H9 (cell line): ENCODE measurements around the gene POU2F2. TPM values are rescaled to one million over a fixed set of nuclear protein-coding genes. Genes with fewer than 3 reads are reported as not detected.

Experiments
- DNase-seq: peaks from one replicate; pipeline ENCODE4 v3.0.0-alpha.2; 2017
- H2AFZ ChIP-seq: one replicate; pipeline ENCODE4 v1.6.1; 2013; ENCODE audit warnings: mild to moderate bottlenecking, low read length, control low read depth, moderate library complexity
- H2AK5ac ChIP-seq: 2 replicates; pipeline ENCODE4 v1.6.1; 2013; ENCODE audit warnings: low read length, control low read depth, mixed read lengths; ENCODE audit not compliant: insufficient read length
- H2BK120ac ChIP-seq: one replicate; pipeline ENCODE4 v1.6.1; 2013; ENCODE audit warnings: low read depth, mild to moderate bottlenecking, low read length, control low read depth, inconsistent platforms; ENCODE audit not compliant: poor library complexity, severe bottlenecking
- H2BK12ac ChIP-seq: 2 replicates; pipeline ENCODE4 v1.6.1; 2013; ENCODE audit warnings: low read length, control low read depth, mixed read lengths, low read depth; ENCODE audit not compliant: insufficient read length
- H2BK15ac ChIP-seq: 2 replicates; pipeline ENCODE4 v1.6.1; 2013; ENCODE audit warnings: low read depth, low read length, control low read depth
- H2BK20ac ChIP-seq: one replicate; pipeline ENCODE4 v1.6.1; 2013; ENCODE audit warnings: low read depth, mild to moderate bottlenecking, low read length, control low read depth, inconsistent platforms; ENCODE audit not compliant: poor library complexity, severe bottlenecking
- H2BK5ac ChIP-seq: 2 replicates; pipeline ENCODE4 v1.6.1; 2013; ENCODE audit warnings: low read length, control low read depth, mixed read lengths; ENCODE audit not compliant: insufficient read length
- H3K14ac ChIP-seq: 2 replicates; pipeline ENCODE4 v1.6.1; 2013; ENCODE audit warnings: low read length, control low read depth; ENCODE audit not compliant: insufficient read depth
- H3K18ac ChIP-seq: 2 replicates; pipeline ENCODE4 v1.6.1; 2013; ENCODE audit warnings: low read depth, mild to moderate bottlenecking, mixed read lengths, low read length, control low read depth; ENCODE audit not compliant: insufficient read length
- H3K23ac ChIP-seq: 2 replicates; pipeline ENCODE4 v1.6.1; 2013; ENCODE audit warnings: low read length, control low read depth, mixed read lengths, low read depth; ENCODE audit not compliant: insufficient read length
- H3K23me2 ChIP-seq: 2 replicates; pipeline ENCODE4 v1.6.1; 2013; ENCODE audit warnings: low read depth, mild to moderate bottlenecking, mixed read lengths, low read length, control low read depth; ENCODE audit not compliant: insufficient read length, poor library complexity, severe bottlenecking
- H3K27ac ChIP-seq: 2 replicates; pipeline ENCODE4 v1.5.1; 2013; ENCODE audit warnings: low read length, control low read depth, mixed read lengths, low read depth; ENCODE audit not compliant: insufficient read length
- H3K27me3 ChIP-seq: 2 replicates; pipeline ENCODE4 v1.6.1; 2013; ENCODE audit warnings: low read length, control low read depth, inconsistent platforms; ENCODE audit not compliant: insufficient read depth
- H3K4ac ChIP-seq: 2 replicates; pipeline ENCODE4 v1.6.1; 2013; ENCODE audit warnings: low read depth, mild to moderate bottlenecking, control low read depth, inconsistent platforms, low read length, moderate library complexity
- H3K4me1 ChIP-seq: 2 replicates; pipeline ENCODE4 v1.6.1; 2013; ENCODE audit warnings: low read length, control low read depth, inconsistent platforms; ENCODE audit not compliant: insufficient read depth
- H3K4me2 ChIP-seq: 2 replicates; pipeline ENCODE4 v1.6.1; 2013; ENCODE audit warnings: low read length, control low read depth, mixed read lengths; ENCODE audit not compliant: insufficient read length, insufficient read depth
- H3K56ac ChIP-seq: 2 replicates; pipeline ENCODE4 v1.6.1; 2013; ENCODE audit warnings: low read depth, mild to moderate bottlenecking, mixed read lengths, low read length, control low read depth; ENCODE audit not compliant: insufficient read length
- H3K79me1 ChIP-seq: 2 replicates; pipeline ENCODE4 v1.6.1; 2013; ENCODE audit warnings: low read depth, mild to moderate bottlenecking, moderate library complexity, low read length, control low read depth, inconsistent platforms; ENCODE audit not compliant: insufficient read depth, poor library complexity, severe bottlenecking
- H3K79me2 ChIP-seq: 2 replicates; pipeline ENCODE4 v1.6.1; 2013; ENCODE audit warnings: low read length, control low read depth, inconsistent platforms; ENCODE audit not compliant: insufficient read depth
- H3K9ac ChIP-seq: 2 replicates; pipeline ENCODE4 v1.6.1; 2013; ENCODE audit warnings: low read length, control low read depth, mixed read lengths; ENCODE audit not compliant: insufficient read length; ENCODE audit errors: extremely low read depth
- H3K9me3 ChIP-seq: one replicate; pipeline ENCODE4 v1.6.1; 2013; ENCODE audit warnings: low read depth, low read length, inconsistent platforms; ENCODE audit not compliant: control insufficient read depth
- H3T11ph ChIP-seq: one replicate; pipeline ENCODE4 v1.6.1; 2013; ENCODE audit warnings: mild to moderate bottlenecking, low read length, control low read depth, inconsistent platforms
- H4K20me1 ChIP-seq: one replicate; pipeline ENCODE4 v1.6.1; 2013; ENCODE audit not compliant: control insufficient read depth, insufficient read length, insufficient read depth
- H4K5ac ChIP-seq: 2 replicates; pipeline ENCODE4 v1.6.1; 2013; ENCODE audit warnings: low read depth, mild to moderate bottlenecking, mixed read lengths, low read length, control low read depth; ENCODE audit not compliant: insufficient read length
- H4K8ac ChIP-seq: replicated peaks from 2 replicates; pipeline ENCODE4 v1.6.1; 2013; ENCODE audit warnings: low read length, control low read depth, mixed read lengths, low read depth; ENCODE audit not compliant: insufficient read length
- H4K91ac ChIP-seq: 2 replicates; pipeline ENCODE4 v1.6.1; 2013; ENCODE audit warnings: low read depth, mild to moderate bottlenecking, moderate library complexity, mixed read lengths, low read length, control low read depth; ENCODE audit not compliant: insufficient read length
- H3K27ac Mint-ChIP-seq, 3 experiments: 2 replicates in 2 of 3; 3 replicates in 1 of 3; pipeline ENCODE4 v1.8.0; 2020 to 2021; ENCODE audit warnings: mixed read lengths in 3 of 3, mild to moderate bottlenecking in 1 of 3, moderate library complexity in 1 of 3
- H3K27me3 Mint-ChIP-seq: 2 replicates; pipeline ENCODE4 v1.8.0; 2021; ENCODE audit warnings: low read depth, mild to moderate bottlenecking, moderate library complexity, mixed read lengths
- H3K36me3 Mint-ChIP-seq, 3 experiments: 2 replicates in 2 of 3; 3 replicates in 1 of 3; pipeline ENCODE4 v1.8.0; 2020 to 2021; ENCODE audit warnings: low read depth in 3 of 3, mixed read lengths in 3 of 3; ENCODE audit not compliant: insufficient read depth in 1 of 3
- H3K4me1 Mint-ChIP-seq, 2 experiments: 2 replicates each; pipeline ENCODE4 v1.8.0; 2020; ENCODE audit warnings: mixed read lengths in 2 of 2
- H3K4me3 Mint-ChIP-seq, 2 experiments: 2 replicates in 1 of 2; 3 replicates in 1 of 2; pipeline ENCODE4 v1.8.0; 2020 to 2021; ENCODE audit warnings: mild to moderate bottlenecking in 2 of 2, mixed read lengths in 2 of 2, moderate library complexity in 1 of 2
- H3K9me3 Mint-ChIP-seq, 2 experiments: 2 replicates in 1 of 2; 3 replicates in 1 of 2; pipeline ENCODE4 v1.8.0; 2020; ENCODE audit warnings: mild to moderate bottlenecking in 2 of 2, mixed read lengths in 2 of 2, moderate library complexity in 1 of 2
- CTCF ChIP-seq: fragments of 200-600 bp; sonication (generic); conservative IDR thresholded peaks from 3 replicates; pipeline ENCODE4 v1.8.0; 2021; ENCODE audit warnings: antibody characterized with exemption, mild to moderate bottlenecking
- WGBS: extraction: QIAGEN DNeasy Blood & Tissue Kit; methylation state at CpG from one replicate; pipeline ENCODE4 v1.1.7; 2013; ENCODE audit warnings: missing lambda C conversion rate, low lambda C conversion rate, mixed read lengths; ENCODE audit not compliant: insufficient read length; ENCODE audit errors: extremely low coverage; 5-methylcytosine and 5-hydroxymethylcytosine counted together
- total RNA-seq: library from RNA; stranded (reverse); gene quantifications from 2 replicates; pipeline ENCODE4 v1.2.1, GENCODE V29; 2021

The POU2F2 gene
- total RNA-seq, 1 experiment from 2014 or later, result 2.9 TPM

GRCh38 chr19:42064432-42064831, 67.8 kb downstream of the POU2F2 start:
- Histone ChIP-seq H3K23ac (no peak overlapping the region), H3K27me3 (no peaks in the 10 kb centered on the region), H3K4me2 (no peak overlapping the region), H4K5ac (no peak overlapping the region), H2AFZ (no peak overlapping the region), H2BK120ac (no peak overlapping the region), H3K79me2 (peaks cover 3% of the 10 kb centered on the region; the same call in 1 of the 2 replicates), H2BK12ac (no peak overlapping the region), H3K14ac (no peak overlapping the region), H3K23me2 (peaks cover 11% of the 10 kb centered on the region), H3K56ac (no peak overlapping the region), H4K8ac (no peak overlapping the region), H4K91ac (no peak overlapping the region), H4K20me1 (no peaks in the 10 kb centered on the region), H3K27ac (no peak overlapping the region), H3K18ac (no peak overlapping the region), H2BK15ac (no peak overlapping the region), H3K79me1 (no peaks in the 10 kb centered on the region), H3K4me1 (no peaks in the 10 kb centered on the region), H2BK5ac (no peak overlapping the region), H3K9ac (no peak overlapping the region), H3K4ac (no peak overlapping the region), H3K9me3 (no peaks in the 10 kb centered on the region), H3T11ph (no peak overlapping the region), H2BK20ac (no peak overlapping the region), H2AK5ac (no peak overlapping the region)
- H3K4me1 Mint-ChIP-seq, result no peaks in the 10 kb centered on the region
- no peak for TF ChIP-seq CTCF
- H3K27me3 Mint-ChIP-seq, result no peaks in the 10 kb centered on the region
- peaks cover 36 to 56% (median 53%) of the 10 kb centered on the region in 3 experiments for H3K36me3 Mint-ChIP-seq
- DNase-seq, result no peak
- no peaks in the 10 kb centered on the region for H3K9me3 Mint-ChIP-seq
- no peak overlapping the region; a peak in 1 of 5 replicates for H3K4me3 Mint-ChIP-seq
- H3K27ac Mint-ChIP-seq, result peak overlapping the region in 1 of 3 experiments; percentile 17; a peak in 1 of 7 replicates
- no CpG with 5 or more reads among the region's 6 CpGs for WGBS
